HG03108 (cell line): ENCODE results near the gene DNAJC6.
"Not testable (repeated sequence)": the region's sequence is repeated elsewhere in the genome, so short reads cannot be mapped to it uniquely, and the experiment has no call there.

Experiments
- ATAC-seq: cut with Tn5 transposase; IDR thresholded peaks from one replicate; pipeline ENCODE4 v1.9.1; 2021; ENCODE audit warnings: moderate library complexity; ENCODE audit not compliant: unreplicated experiment

Gene DNAJC6

DNA sequence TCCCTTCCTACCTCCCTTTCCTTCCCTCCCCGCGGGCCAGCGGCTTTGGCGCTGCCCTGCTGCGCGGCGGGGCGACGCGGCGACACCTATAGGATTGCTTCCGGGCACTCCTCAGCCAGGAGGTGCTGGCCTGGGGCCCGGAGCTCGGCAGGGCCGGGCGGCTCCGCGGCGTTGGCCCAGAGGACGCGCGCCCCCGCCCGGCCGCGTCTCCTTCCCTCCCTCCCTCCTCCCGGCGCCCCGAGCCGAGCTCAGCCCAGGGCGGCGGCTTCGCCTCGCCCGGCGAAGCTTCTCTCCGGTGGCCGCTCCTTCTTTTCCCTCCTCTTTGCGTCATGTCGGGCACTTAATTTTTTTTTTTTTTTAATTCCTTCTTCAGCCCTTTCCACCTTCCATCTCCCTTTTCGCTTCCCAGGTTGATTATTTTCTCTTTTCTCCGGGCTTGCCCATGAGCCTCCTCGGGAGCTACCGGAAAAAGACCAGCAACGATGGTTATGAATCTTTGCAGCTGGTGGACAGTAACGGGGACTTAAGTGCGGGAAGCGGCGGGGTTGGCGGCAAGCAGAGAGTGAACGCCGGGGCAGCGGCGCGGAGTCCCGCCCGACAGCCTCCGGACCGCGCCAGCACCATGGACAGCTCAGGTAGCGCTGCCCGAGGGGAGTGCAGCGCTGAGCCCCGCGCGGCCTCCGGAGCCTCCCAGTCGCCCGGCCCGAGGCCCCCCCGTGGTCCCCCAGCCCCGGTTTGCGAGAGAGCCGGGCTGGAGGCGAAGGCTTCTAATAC is at the start of gene DNAJC6:
TSS of gene DNAJC6 (plus strand) at position 240 of the 774 bp plus-strand sequence. CDS start at position 443, 203 bp downstream.
- ATAC-seq, result peak; percentile 50

DNA sequence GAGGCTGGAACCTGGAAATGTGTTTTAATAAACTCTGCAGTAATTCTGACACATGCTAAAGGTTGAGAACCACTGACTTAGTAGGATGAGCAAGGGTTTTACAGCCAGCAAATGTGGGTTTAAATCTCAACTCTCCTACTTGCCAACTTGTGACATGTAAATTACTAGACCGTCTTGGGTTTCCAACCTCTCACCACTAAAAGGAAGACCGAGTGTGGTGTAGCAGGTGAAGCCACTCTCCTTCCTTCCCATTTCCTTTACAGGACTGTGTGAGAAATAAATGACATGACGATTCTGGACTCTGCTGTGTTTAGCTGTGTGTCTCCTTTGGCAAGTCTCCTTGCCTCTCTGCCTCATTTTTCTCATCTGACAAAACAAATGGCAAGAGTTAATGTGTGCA is 49.5 kb upstream of the DNAJC6 start:
- ATAC-seq, result no peak

DNA sequence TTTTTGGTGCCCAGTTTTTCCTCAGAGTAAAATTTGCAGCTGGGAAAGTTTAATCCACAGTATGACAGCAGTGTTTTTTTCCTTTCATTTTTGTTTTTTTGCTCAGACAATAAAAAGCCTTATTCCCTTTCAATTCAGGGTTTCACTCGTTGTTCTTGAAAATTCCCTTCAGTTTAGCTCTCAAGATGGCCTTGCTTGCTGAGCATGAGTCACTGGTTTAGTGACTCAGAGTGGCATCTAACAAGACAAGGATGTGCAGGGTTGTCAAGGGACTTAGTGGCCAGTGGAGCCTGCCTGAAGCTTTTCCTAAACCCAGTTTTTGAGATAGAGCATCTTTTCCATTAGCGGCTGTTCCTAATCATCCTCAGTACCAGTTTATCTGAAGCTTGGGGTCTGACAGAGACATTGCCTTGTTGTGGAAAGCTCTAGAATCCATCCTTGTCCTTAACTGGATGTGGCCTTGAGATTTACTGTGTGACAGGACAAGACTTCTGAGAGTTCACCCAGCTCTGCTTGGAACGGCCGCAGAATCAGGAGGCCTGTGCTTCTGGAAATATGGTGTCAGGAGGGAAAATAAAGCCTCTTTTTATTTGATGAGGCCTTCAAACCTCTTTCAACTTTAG is 48.4 kb upstream of the DNAJC6 start:
- ATAC-seq, result peak; percentile 53

DNA sequence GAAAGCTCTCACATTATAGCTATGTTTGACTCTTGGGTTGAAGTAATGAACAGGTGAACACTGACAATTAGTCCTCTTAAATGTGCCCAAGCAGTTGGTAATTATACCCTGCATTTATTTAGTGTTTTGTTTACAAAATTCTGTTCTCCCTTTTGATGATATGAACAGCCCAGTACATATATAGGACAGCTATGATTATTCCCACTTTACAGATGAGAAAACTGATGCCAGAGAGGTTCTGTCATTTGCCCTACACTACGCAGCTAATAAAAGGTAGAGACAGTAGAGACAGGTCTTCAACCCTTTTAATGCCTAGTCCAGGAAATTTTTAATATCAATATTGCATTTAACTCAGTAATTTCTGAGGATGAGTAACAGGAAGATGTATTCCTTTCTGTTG is 46.1 kb upstream of the DNAJC6 start:
- no peak for ATAC-seq

- ATAC-seq, result no peak
Measured at GRCh38 chr1:65264197-65264929, 45.0 kb upstream of the DNAJC6 start.

GRCh38 chr1:65265296-65265650 is 44.1 kb upstream of the DNAJC6 start:
- no peak for ATAC-seq

GRCh38 chr1:65265651-65266351 is 43.5 kb upstream of the DNAJC6 start:
- ATAC-seq, result no peak

DNA sequence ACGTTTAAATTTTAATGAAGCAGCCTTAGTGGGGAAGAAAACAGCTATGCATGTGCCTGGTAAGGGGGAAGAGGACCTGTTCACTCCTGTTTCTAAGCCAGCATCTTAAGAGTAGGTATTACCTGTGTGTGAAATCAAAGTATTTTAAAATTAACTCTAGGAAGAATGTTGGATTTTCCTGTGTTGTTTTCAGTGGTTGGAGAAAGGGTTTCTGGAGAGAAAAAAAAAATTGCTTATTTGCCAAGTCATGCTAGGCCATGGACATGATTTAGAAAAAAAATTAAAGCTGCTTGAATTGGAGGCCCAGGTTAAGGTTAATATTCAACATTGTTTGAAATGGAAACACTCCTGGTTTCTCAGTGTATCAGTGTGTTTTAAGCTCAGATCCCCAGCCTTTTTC is 42.9 kb upstream of the DNAJC6 start:
- no peak for ATAC-seq

- ATAC-seq, result no peak
Measured at GRCh38 chr1:65267271-65267670, 42.1 kb upstream of the DNAJC6 start.

- no peak for ATAC-seq
Measured at GRCh38 chr1:65267683-65268082, 41.7 kb upstream of the DNAJC6 start.

GRCh38 chr1:65269612-65270011 is 39.7 kb upstream of the DNAJC6 start:
- no peak for ATAC-seq

- ATAC-seq, result no peak
Measured at GRCh38 chr1:65276197-65276939, 33.0 kb upstream of the DNAJC6 start.

GRCh38 chr1:65277605-65278347 is 31.6 kb upstream of the DNAJC6 start:
- ATAC-seq, result no peak

DNA sequence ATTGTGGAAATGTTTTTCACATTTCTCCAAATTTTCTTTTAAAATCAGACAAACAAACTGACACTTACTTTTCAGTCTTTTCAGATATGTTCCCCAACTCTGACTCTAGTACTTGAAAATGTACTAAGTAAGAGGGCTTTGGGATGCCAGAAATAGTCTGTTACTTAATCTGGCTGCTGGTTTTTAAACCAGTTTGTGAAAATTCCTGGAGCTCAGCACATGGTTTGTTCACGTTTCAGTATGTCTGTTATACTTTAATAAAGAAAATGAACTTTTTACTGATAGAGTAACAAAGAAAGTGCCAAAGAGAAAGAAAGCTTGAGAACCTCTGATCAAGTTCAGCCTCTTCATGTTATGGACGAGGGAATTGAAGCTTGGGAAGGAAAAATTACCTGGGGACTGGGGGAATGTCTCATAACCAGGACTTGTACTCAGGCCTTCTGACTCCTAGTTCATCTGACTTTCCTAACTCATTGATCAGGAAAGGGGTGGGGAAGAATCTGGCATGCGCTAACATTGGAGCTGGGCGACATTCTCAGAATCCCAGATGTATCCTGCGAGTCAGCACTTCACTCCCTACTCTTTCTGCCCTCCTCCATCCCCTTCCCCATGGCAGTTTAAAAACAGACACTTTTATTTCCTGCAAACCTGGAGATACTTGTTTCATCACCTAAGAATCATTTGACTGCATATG is 30.8 kb upstream of the DNAJC6 start:
- no peak for ATAC-seq

DNA sequence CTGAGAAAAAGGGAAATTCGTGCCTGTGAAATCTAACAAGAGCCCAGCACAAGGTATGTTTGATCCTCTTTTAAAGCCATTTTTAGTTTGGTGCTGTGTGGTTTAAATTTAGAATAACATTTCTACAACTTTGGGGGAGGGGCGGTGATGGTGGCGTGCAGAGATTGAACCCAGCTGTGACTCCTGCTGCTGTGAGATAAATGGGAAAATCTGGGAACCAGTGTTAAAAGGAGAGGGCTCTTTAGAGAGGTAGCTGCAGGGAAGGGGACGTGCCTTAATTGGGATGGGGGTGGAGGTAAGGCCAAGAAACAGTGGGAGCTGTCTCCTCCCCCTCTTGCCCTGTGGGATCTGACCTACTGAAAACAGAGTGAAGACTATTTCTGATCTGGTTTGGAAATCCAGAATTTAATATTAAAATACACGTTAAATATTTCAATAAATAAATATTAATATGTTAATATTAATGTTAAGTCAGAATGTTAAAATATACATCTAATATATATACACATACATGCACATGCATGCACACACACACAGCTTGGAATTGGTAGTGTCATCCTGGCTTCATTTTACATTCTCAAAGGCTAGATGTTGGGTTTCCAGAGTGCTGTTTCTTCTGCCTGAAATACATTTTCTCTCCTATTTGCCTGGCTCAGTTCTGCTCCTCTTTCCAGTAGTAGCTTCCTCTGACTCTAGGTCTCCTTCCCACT is 30.1 kb upstream of the DNAJC6 start:
- no peak for ATAC-seq

DNA sequence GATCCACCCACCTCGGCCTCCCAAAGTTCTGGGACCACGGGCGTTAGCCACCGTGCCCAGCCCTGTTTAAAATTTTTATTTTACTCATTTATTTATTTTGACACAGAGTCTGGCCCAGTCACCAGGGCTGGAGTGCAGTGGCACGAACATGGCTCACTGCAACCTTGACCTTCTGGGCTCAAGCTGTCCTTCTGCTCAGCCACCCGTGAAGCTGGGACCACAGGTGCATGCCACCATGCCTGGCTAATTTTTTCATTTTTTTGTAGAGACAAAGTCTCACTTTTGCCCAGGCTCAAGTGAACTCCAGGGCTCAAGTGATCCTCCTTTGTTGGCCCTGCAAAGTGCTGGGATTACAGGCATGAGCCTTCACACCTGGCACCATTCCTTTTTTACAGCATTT is 27.5 kb upstream of the DNAJC6 start:
- ATAC-seq, result no peak

GRCh38 chr1:65284229-65284628 is 25.1 kb upstream of the DNAJC6 start:
- ATAC-seq, result no peak

DNA sequence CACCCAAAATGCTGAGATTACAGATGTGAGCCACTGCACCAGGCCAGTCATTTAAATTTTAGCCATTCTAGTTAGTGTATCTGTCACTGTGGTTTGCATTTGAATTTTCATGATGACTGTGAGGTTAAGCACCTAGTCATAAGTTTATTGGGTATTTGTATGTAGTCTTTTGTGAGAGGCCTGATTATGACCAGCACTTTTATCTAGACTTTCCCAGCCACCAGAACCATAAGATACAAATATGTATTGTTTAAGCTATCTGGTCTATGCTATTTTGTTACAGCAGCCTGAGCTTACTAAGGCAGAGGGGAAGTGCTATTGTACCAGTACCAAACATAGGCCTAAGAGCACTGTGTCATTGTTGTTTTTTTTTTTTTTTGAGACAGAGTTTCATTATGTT is 19.9 kb upstream of the DNAJC6 start:
- peak; percentile 56 for ATAC-seq

DNA sequence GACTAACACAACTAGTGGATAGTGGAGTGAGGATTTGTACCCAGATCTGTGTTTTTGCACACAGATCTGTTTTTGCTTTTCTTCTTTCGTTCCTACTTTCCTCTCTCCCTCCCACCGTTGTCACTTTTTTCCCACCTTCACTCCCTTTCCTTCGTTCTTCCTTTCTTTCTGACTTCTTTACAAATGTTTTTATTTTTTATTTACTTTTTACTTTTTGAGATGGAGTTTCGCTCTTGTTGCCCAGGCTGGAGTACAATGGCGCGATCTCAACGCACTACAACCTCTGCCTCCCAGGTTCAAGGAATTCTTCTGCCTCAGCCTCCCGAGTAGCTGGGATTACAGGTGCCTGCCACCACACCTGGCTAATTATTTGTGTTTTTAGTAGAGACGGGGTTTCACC is 17.5 kb upstream of the DNAJC6 start:
- not testable (repeated sequence) for ATAC-seq
